CD4-positive, alpha-beta T cell treated with Interferon gamma for 1 hour (primary cell): Measurements from ENCODE around the gene PMM2.
A peak's percentile ranks its signal among the peaks of the same experiment; 100 is the strongest.

Experiments used
- DNase-seq: peaks from one replicate; pipeline ENCODE4 v3.0.0-alpha.2; 2020

Gene PMM2

DNA sequence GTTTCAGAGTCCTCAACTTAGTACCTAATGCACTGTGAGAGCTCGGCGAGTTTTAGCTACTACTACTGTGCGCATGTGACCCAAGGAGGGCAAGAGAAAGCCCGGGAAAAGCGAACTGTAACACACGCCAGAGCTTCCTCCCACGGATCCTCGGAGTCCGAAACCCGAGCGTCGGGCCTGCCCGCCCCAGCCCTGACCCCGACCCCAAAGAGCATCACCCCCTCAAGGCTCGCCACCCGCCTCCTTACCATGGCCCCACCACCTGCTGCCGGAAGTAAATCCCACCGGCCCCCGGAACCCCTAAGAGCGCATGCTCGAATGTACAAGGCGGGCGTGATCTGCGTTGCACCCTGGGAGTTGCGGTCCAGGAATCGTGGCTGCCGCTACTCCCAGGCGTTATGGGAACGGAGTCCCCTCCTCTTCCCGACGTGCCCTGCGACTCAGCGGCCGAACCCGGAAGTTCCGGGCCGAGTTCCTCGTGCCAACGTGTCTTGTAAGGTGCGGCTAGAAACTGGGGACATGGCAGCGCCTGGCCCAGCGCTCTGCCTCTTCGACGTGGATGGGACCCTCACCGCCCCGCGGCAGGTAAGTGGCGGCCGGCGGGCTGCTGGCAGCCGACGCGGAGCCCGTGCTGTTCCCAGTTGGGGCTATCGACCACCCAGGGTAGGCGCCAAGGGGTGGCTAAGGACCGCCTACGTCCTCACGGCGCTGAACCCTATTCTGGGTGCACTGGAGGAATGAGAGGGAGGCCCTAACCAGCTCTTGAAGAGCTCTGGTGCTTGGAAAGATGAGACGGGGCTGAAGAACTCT lies at the start of gene PMM2, which contains the start of gene TMEM186:
Gene PMM2, plus strand, starts transcription at position 476 of the 810 bp plus-strand sequence. Its CDS starts 44 bp downstream, at position 520.
Gene TMEM186, minus strand, starts transcription at position 276 of the 810 bp plus-strand sequence. Its CDS starts 25 bp downstream, at position 251.
- DNase-seq = peak; percentile 95

DNA sequence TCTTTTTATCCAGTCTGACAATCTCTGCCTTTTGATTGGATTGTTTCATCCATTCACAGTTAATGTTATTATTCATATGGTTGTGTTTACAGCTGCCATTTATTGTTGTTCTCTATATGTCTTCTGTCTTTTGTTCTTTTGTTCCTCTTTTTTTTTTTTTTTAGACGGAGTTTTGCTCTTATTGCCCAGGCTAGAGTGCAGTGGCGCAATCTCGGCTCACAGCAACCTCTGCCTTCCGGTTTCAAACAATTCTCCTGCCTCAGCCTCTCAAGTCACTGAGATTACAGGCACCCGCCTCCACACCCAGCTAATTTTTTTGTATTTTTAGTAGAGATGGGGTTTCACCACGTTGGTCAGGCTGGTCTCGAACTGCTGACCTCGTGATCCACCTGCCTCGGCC lies 48.7 kb upstream of the PMM2 start:
- DNase-seq = peak; percentile 4

DNA sequence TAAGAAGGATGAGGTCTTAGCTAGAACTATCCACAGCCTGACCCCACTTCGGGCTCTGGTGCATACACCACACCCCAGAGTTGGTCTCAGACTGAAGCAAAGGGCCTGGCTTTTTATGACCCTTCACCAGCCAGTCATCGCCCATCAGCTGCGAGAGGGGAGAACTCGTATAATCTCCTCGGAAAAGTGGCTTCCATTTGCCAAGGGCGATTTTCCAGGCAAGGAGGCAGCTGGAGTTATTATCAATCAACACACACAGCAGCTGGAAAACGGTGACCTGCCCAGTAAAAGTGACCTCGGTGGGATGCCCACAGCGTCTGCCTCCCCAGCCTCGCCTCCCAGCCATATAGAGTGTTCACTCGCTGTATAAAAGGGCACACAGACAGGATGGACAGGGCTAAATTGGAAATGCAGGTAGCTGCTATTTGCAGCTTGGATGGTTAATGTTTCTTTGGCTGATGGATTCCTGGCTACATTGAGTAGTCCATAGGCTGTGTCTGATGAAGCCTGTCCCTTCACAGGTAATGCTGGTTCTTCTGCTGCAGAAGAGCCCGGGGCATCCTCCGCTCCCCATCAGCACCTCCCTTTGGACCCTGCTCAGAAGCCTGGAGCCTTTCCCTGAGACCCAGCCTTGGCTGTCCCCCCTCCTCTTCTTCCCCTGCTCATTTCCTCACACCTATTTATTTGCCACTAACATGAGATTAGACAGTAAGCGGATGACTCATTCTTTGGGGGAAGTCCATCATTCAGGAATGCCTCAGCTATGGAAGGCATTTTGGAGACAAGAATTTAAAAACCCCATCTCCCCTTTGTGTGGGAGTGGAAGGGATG lies 45.9 kb upstream of the PMM2 start:
- DNase-seq = no peak

DNA sequence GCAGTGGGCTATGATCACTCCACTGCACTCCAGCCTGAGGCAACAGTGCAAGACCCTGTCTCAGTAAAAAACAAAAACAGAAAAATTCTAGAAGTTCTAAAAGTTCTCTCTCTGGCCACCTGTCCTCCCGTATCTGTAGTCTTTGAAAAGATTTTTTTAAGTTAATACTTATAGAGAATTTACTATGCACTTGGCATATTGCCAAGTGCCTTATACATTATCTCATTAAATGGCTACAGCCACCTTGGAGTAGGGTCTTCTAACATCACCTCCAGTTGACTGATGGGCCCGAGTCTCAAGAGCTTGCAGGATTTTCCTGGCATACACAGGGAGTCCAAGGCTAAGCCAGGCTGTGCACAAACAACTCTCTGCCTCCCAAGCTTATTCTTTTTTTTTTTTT lies 44.9 kb upstream of the PMM2 start:
- no peak for DNase-seq

DNA sequence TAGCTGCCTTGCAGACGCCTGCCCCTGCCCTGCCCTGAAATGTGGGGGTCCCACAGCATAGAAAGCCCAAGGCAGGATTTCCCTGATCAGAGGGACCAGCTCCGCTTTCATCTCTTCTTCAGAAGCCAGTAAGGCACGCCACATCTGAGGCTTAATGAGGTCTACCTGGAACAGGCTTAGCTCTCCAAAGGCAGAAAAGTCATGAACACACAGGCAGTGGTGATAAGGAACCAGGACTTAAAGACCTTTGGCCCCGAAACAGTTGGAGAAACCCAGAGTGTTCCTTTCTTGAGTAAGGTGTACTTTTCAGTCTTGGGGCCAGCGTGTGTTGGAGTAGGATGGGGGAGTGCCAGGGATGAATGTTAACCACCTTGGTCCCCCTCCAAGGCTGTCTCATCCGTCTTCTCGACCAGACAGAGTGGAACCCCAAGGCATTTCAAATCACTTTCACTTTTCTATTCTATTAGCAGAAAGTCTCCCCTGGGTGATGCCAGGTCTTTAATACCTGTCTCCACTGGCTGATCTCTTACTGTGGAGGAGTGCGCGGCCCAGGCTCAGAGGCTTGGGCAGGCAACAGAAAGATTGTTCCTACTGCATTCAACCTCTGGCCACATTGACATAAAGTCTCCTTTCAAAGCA lies 44.1 kb upstream of the PMM2 start:
- DNase-seq = no peak

DNA sequence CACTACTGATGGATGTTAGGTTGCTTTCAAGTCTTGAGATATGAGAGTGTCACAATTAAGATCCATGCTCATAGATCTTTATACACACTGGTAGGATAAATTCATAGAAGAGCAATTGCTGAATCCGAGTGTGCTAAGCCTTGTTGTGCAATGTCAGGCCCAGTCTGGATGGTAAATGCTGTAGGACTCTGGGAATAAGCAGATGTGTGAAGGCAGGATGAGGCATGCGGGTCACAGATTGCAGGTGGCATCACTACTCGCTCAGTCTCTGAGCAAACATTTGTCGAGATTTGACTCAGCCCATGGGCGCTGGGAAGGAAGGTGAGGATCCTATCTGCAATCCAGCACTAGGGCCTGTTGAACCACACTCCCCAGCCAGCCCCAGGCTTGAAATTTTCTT lies 40.9 kb upstream of the PMM2 start:
- no peak for DNase-seq

DNA sequence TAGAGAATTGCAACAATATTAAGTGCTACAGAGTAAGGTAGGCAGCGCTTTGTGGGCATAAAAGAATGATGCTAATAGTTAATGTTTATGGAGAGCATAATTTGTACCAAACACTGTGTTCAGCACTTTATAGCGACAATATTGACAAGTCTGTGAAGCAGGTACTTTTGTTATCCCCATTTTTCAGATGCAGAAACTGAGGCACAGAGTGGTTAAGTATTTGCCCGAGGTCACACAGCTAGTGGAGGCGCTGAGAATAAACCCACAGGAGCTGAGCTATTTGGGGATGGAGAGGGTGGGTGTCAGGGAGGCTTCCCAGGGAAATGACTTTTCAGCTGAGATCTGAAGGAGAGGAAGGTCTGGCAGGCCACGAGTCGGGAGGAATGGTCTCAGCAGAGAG lies 39.6 kb upstream of the PMM2 start:
- no peak for DNase-seq

DNA sequence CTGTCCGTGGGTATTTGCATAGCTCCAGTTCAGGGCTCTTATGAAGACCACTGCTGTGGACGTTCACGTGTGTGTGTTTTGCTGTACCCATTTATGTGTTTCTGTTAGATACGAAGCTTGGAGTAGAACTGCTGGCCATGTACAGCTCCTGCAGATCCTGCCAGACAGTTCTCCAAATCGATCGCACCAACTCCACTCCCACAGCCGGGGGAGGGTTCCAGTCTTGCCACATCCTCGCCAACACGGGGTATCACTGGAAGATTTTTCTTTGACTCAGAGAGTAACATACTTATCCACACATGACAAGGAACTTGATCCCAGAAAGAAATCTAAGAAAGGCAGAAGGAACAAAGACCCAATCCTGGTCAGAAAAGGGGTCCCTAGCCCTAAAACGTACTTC lies 37.6 kb upstream of the PMM2 start:
- no peak for DNase-seq

DNA sequence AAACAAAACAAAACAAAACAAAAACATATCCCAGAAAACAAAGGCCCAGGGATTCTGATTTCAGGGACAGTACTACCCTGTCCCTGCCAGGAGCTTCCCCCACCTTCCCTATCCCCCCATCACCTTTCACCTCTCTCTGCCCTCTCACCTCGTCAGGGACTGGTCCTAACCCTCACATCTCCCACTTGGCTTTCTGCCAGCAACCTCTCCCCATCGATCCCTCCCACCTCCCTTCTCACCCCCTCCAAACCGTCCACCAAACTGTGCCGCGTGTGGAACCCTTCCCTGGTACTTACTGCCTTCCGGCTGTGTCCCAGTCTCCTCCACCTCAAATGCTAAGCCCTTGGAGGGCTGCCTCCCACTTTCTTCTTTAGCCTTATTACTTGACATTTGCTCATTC lies 36.6 kb upstream of the PMM2 start:
- DNase-seq = no peak

DNA sequence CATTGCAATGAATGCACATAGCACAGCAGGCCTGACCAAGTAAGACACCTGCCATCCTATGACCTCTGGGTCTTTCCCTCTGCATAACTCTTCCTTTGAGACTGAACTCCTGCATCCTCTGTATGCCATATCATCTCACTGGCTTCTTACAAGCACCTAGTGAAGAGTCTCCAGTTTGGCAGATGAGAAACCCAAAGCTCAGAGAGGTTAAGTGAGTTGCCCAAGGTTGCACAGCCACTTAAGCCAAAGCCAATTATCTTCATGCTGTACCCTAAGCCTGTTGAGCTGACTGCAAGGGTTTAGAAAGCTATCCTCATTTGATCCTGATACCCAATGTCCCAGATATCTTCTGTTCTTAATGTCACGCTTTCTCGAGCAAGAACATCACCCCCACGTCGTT lies 35.4 kb upstream of the PMM2 start:
- no peak for DNase-seq

DNA sequence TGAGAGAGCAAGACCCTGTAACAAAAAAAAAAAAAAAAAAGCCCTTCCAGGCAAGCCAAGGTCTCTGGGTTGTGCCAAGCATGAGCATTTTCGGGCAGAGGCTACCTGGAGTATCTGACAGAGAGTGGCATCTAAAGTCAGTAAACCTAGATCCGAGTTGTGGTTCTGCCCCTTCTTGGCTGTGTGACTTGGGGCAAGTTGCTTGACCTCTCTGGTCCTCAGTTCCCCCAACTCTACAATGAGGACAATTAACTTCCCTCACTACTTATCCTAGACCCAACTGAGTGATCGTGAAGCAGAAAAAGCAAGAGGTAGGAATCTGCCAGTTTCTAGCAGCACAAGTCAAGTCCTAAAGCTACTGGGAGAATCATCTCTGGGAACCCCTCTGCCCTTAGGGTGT lies 34.6 kb upstream of the PMM2 start:
- no peak for DNase-seq

DNA sequence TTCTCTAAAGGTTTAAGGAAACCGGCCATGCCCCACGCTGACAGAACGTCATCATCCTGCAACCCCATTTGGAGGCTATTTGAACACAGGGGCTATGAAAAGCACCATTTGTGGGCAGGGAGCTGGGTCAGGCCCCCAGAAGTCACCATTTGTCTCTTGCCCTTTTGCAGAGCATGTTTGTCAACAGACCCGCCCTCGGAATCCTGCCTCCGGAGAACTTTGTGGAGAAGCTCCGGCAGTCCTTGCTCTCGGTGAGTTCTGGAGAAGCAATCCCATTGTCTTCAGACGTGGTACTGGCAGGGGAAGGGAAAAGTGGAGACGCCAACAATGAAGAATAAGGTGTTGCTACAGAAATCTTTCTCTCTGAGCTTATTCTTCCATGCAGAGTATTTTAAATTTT lies 33.7 kb upstream of the PMM2 start:
- no peak for DNase-seq

DNA sequence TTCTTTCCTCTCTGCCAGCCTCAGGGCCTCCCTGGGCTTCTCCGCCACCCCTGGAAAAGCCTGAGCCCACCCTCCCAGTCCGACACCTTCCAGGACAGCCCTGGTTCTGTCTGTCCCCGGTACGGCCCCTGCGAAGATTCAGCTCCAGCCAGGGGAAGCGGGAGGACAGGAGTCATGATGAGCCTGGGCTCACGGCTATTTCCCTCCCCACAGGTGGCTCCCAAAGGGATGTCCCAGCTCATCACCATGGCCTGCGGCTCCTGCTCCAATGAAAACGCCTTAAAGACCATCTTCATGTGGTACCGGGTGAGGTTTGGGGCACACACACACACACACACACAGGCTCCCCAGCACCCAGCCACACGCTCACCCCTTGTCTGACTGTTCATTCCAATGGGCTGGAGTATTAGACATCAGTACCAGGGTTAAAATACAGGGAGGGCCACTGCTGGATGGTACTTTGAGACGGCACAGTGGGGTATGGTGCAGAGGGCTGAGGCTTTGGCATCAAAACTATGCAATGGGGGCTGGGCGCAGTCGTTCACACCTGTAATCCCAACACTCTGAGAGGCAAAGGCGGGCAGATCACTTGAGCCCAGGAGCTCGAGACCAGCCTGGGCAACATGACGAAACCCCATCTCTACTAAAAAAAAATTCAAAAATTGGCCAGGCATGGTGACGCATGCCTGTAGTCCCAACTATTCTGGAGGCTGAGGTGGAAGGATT lies 33.0 kb upstream of the PMM2 start:
- no peak for DNase-seq

DNA sequence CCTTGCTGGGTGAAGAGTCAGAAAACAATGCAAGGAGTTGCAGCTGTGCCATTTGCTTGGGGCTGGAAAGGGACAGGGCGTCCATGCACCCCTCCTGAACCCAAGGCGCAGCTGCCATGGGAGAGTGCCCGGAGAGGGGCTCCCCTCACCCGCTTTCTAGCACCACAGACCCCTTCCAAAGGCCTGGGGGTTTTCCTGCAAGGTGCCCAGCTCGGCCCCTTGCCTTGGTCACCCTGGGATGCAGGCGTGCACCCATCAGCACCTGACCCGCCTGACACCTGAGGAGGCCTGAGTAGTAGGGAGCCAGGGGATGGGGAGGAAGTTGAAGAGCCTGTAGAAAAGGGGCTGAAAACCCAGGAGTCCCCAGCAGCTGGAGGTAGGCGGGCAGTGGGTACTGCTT lies 30.5 kb upstream of the PMM2 start:
- no peak for DNase-seq

DNA sequence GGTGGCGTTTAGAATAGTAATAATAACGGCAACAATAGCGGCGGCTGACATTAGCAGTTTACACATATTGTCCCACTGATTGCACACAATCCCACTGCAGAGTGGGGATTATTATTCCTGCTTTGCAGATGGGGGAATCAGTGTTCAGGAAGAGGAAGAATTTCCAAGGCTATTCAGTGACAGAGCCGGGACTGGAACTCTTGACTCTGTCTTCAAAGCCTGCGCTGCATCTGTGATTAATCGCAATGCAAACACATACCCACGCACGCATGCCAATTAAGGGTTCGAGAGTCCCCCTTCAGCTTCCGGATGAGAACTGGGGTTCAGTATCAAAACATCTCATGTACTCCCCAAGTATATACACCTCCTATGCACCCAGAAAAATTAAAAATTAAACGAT lies 29.4 kb upstream of the PMM2 start:
- no peak for DNase-seq

DNA sequence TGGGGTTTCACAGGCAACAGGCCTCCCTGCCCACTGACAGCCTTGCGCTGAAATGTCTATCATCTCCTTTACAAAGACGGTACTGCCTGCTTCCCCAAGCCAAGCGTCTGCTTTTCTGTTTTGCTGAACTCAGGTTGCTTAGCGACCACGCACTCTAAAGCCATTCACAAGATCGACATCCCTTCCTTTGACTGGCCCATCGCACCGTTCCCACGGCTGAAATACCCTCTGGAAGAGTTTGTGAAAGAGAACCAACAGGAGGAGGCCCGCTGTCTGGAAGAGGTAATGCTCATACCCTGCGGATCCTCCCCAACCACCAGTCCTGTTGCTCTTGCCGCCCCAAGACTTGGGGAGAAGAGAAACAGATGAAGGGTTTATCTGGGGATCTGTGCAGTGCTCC lies 28.9 kb upstream of the PMM2 start:
- DNase-seq = no peak

DNA sequence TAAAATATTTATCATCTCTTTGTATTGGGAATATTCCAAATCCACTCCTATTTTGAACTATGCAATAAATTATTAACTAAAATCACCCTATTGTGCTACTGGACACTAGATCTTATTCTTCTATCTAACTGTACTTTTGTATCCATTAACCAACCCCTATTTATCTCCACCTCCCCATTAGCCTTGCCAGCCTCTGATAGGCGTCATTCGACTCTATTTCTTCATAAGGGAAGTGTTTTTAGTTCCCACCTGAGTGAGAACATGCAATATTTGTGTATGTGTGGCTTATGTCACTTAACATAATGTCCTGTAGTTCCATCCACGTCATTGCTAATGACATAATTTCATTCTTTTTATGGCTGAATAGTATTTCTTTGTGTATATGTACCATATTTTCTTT lies 24.1 kb upstream of the PMM2 start:
- DNase-seq = no peak

DNA sequence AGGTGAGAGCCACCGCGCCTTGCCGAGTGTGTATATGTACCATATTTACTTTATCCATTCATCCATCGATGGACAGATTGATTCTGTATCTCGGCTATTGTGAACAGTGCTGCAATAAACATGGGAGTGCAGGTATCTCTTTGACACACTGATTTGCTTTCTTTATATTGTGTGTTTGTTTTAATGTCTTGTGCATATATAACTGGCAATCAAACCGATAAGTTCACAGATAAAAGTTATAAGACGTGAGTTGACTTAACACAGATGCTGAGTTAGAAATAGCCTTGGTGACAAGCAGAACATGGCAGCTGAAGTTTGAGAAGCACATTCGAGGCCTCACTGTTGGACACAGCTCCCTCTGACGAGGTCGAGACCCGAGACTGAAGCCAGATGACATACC lies 23.4 kb upstream of the PMM2 start:
- DNase-seq = no peak

DNA sequence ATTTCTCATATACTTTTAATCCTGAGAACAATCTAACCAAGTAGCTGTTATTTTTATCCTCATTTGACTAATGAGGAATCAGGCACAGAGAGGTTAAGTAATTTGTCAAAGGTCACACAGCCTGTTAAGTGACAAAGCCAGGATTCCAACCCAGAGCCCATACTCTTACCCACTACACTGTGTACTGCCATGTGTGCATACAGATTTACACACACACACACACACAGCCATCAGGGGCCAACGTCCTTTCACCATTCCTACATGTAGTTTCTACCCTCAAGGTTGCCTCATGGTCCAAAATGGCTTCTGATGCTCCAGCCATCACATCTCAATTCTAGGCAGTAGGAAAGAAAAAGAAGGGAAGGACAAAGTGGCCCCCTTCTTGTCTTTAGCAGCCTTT lies 22.3 kb upstream of the PMM2 start:
- no peak for DNase-seq

DNA sequence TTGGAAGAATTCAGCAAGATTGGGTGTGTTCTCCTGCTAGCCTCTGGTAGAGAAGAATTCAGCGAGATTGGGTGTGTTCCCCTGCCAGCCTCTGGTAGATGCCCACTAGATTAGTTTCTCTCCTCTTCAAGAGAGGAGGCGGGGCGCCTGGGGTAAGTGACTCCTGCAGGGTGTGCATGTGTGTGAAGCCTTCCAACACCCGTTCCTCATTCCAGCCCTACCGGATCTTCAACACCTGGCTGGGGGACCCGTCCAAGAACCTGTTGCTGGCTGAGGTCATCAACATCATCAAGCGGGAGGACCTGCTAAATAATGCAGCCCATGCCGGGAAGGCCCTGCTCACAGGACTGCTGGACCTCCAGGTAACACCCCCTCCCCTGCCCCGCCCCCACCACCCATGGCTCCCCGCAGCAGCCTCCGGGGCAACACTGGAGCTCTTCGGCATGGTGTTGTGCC lies 21.5 kb upstream of the PMM2 start:
- no peak for DNase-seq

DNA sequence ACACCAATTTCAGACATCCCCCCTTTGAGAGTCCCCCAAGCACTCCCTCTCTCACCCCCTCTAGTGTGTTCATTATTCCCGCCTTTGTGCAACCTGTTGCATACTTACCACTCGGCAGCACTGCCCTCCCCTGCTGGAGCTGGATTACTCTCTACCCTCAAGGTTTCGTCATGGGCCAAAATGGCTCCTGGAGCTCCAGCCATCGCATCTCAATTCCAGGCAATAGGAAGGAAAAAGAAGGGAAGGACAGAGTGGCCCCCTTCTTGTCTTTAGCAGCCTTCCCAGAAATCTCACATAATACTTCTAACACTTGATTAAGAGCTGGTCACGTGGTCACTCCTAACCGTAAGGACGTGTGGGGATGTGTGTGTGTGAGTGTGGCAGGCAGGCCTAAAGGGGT lies 20.4 kb upstream of the PMM2 start:
- no peak for DNase-seq

DNA sequence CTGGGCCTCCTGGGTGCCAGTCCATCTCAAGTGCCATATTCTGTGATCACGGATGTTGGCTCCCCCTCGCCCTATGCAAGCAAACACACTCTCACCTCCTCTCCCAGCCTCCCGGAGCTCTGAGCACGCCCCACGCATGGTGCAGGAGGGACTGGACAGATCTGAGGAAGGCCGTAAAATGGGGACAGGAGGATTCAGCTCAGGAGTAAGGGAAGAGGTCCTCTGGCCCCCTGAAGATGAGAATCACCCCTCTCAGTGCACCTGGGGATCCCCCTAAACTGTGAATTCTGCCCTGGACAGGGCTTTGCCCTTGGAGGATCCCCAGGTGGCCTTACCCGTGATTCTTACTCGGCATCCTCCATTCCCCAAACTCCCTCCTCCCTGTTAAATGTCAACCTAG lies 15.8 kb upstream of the PMM2 start:
- no peak for DNase-seq

DNA sequence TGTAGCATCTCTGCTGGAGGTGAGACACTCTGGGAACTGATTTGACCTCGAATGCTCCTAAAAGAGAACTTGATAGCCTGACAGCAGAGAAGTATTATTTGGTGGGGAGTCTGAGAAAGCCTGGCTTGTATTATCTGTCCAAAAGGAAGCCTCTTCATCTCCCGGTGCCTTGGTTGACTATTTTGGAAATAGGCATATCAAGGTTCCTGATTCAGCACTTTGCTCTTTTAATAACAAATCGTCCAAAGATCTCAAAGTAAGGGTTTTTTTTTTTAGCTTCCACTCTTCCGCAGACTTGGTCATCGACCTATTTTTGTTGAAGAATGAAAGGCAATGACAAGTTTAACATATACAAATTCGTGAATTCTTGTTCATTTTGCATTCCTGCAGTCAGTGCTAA lies 15.0 kb upstream of the PMM2 start:
- DNase-seq = no peak
